Measurements from ENCODE around the gene TMX3.

TMX3 gene, protein sequence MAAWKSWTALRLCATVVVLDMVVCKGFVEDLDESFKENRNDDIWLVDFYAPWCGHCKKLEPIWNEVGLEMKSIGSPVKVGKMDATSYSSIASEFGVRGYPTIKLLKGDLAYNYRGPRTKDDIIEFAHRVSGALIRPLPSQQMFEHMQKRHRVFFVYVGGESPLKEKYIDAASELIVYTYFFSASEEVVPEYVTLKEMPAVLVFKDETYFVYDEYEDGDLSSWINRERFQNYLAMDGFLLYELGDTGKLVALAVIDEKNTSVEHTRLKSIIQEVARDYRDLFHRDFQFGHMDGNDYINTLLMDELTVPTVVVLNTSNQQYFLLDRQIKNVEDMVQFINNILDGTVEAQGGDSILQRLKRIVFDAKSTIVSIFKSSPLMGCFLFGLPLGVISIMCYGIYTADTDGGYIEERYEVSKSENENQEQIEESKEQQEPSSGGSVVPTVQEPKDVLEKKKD

DNA sequence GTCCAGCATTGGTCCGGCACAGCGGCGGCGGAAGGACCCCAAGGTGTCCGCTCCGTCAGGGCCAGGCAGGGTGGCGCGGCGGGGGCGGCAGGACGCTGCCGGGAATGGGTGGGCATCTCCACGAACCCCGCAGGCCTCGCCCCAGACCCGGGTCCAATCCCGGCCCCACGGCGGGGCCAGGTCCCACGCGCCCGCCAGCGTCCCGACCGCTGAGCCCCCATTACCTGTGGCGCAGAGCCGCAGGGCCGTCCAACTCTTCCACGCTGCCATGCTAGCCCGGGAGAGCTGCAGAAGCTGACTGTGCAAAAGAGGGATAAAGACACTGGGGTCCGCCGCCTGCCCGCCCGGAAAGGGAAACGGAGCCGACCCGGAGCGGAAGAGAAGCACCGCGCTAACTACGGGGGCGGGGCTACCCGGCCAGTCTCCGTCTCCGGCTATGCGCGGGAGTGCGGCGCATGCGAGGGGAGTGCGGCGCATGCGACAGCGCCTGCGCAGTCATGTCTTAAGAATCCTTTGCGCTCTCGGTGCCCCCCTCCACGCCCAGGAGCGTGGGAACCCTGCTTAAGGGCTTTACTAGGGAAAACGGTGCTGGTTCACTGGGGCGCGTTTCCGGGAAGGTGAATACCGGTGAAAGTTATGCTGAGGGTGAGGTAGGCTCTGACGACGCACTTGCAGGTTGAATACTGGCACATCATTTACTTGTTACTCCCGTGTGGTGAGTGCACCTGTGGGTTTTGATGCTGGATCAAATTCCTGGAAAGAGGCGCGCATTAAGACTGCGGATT, at the start of gene TMX3:
TMX3 (minus strand) TSS at position 397 of the 785 bp plus-strand sequence; CDS start at position 270, 127 bp downstream.
- peak; percentile 92 for DNase-seq

DNA sequence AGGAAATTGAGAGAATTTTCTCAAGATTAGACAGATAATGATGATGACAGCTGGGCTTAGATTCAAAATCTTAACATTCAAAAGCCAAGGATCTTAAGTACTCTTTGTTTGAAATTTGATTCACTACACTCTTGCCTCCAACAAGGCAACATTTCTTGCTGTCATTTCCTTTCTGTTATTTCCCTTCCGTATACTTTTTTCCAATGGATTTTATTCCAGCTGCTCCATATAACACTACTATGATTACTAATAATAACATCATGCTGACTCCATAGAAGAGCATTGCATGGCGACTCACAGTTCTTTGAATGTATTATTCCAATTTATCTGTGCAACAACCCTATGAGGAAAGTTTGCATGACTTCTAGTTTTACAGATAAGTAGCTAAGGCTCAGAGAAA, 49.1 kb upstream of the TMX3 start:
- DNase-seq, result no peak

DNA sequence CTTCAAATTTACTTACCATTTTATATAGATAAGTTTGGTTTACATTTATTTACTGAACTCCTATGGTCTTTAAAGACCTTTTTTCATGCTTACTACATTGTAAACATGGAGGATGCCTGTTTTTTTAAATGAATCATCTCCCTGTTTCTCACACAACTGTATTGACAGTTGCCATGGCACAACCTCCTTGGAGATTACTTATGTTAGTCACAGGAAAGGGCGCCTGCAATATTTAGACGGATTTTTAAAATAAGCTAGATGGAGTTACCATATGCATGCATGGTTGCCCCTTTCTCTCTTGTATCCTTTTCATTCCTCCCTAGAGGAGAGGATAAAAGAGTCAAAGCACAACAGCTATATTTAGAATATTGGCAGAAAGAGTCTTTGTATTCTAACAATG, 48.2 kb upstream of the TMX3 start:
- DNase-seq, result no peak

DNA sequence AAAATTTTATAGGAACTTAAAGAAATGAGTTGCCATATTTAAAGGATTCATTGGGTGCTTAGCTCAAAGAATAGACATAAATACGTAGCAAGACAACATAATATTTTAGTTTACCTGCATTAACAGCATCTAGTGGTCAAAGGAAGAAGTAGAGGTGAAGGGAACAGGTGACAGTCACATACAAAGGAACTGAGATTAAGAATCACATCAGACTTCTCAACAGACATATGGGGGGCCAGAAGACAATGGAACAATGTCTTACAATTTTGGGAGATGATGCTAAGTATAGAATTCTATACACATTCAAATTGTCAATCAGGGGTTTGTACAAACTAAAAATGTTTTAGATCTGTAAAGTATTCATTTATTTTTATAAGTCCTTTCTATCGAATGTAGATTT, 44.4 kb upstream of the TMX3 start:
- DNase-seq, result no peak

DNA sequence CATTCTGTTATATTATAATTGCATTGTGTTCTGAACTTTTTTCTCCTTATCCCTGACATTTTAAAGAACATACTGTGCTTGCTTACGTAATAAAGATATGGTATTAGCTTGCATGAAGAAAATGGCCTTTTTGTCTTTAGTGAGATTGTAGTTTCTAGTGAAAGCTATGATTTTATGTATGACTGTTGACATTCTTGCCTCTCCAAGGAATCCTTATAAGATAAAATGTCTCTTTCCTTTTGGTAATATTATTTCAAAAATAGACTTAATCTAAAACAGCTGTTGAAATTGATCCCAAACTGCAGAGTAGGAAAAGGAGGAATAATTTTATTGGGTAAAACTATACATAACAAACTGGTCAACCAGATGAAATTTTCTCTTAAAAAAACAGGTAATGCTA, 42.2 kb upstream of the TMX3 start:
- no peak for DNase-seq

DNA sequence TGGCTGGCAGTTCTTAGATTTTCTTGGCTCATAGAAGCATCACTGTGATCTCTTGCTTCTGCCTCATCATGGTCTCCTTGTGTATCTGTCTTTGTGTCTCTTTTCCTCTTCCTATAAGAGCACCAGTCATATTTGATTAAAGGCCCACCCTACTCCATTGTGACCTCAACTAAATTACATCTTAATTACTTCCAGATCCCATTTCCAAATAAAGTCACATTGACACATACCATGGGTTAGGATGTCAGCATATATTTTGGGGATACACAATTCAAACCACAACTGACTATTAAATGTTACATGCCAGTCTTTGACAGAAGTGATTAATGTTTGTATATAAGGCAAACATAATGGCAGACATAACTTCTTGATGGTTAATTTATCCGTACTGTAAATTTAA, 27.3 kb upstream of the TMX3 start:
- DNase-seq, result no peak

DNA sequence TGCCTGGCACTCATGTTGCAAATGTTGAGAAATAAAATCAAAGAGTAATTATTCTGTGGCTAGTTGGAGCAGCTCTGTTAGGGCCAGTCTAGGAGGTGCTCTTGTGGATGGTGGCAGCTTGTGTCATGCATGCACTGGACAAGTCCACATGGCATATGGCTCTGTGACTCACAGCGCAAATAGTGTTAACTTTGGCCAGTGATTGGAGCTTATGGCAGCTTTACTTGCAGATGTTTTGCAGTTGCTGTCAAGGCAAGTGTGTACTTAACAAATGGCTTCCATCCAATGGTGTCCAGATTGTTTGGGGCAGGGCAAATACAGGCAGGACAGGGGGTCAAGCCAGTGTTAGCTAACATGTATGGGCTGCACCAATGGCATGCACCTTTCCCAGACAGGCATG, 26.1 kb upstream of the TMX3 start:
- DNase-seq, result no peak

DNA sequence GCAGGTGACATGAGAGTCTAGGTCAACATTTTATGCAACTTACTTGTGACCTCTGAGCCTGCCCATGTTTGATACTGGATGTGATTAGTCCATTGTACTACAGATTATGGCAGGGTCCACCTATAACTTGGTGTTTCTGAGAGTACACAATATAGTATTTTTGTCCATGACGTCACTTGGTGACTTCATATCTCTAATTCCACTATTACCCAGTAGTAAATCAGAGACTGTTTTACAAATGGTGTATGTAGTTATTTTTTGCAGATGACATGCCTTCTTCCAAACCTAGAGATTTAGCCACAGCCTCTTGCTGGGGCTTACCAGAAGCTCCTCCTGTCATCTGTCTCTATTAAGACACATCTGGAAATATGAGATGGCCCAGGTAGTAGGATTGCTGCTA, 24.6 kb upstream of the TMX3 start:
- no peak for DNase-seq

DNA sequence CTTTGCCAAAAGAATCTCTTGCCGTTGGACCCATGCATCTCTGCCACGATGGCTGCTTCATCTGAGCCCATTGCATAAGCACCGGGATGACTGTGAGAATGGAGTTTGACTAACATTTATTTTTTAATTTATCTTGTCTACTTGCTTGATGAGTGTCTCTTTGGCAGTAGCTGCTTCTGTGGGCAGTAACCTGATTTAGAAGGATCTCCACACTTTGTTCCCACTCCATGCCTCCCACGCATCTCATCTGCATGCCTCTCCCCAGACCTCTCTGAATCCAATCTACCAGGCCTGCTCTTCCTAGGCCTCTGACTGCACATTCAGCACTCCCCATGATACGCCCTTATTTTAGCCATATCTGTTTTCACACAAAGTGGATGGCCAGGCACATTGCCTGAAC, 23.7 kb upstream of the TMX3 start:
- no peak for DNase-seq

DNA sequence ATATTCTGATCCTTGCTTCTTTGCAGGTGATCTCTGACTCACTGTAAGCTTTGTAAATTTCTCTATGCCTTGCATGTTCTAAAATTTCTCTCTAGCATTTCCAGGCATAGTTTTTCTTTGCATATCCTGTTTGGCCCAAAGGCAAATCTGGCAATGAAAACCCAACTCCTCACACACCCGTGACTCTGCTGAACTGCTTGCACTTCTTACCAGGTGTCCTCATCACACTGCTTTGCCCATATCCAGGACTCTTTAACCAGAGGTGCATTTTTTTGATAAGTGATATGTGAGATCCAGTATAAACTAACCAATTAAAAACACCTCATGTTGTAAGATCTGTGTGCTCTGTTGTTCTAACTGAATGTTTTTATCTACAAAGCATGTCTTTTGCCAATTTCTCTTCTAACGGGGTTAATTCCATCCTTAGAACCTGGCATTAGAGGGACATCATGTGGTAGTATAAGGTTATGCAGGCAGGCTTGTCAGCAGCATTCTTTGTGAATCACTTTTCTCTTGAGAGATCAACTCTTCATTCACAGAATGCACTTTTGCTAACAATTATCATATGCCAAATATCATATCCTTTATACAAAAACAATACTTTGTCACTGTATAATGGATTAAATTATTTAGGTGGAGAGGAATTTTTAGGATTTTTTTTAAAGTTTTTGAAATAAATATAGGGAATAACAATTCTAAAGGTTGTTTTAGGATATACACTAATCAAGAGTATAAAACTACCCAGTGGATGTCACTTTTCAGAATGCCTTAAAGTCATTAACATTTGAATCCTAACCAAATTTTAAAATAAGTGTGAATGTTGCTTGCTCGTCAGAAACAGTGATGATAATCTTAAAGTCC, 20.8 kb upstream of the TMX3 start:
- DNase-seq, result peak; percentile 41

DNA sequence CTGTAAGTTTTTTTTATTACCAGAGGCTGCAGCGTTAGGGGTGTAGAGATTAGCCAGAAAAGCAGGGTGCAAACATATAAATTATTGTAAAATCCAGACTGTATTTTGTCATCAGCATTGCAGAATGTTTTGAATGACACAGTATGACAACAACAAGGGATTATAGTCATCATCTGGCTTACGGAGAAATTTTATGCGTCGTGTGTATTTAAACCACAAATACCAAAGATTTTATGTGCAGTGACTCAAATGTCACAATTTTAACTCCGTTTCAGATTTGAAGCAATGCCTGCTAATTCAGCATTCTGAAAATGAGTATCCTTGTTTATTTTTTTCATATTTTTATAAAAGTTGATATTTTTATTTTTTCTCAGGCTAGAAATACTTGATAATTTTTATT, 19.4 kb upstream of the TMX3 start:
- no peak for DNase-seq

DNA sequence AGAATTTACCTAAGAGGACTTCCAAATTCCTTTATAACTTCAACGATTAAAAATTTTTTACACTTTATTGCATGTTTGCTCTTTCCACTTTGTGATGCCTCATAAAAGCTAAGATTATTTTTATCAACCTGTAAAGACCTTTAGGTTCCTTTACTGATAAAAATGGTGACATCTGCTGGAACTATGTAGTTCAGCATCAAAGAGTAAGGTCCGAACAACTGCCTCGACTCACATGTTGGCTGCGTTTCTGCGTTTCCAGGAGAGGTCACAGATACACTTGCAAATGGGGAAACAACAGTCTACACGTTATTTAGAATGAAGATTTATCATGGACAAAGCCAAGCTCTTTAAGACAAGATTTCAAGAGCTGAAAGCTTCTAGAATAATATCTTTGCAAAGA, 18.8 kb upstream of the TMX3 start:
- DNase-seq, result no peak

DNA sequence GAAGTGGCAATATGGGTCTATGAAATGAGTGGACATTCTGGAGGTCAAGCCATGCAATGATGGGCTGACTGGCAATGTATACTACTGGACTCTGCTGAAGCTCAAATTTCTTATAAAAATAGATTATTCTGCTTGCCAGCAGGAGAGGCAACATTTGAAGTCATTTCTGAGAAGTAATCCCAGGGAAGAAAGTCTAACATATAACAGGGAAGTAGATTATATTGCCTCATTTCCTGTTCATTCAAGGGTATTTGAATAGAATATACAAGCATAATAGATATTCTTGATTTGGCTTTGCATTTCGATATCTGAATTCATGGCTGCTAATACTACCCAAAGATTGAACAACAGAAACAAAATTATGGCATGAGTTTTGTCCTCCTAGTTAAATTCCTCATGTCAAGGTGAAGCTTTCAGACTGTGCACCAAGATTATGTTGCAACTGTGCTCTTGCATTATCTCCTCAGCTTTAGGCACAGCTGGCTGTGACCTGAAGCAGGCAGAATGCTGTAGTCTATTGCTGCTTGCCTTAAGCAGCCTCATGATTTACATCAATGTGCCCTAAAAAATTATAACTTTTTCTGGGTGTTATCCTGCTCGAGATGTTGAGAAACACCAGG, 13.3 kb upstream of the TMX3 start:
- DNase-seq, result no peak

DNA sequence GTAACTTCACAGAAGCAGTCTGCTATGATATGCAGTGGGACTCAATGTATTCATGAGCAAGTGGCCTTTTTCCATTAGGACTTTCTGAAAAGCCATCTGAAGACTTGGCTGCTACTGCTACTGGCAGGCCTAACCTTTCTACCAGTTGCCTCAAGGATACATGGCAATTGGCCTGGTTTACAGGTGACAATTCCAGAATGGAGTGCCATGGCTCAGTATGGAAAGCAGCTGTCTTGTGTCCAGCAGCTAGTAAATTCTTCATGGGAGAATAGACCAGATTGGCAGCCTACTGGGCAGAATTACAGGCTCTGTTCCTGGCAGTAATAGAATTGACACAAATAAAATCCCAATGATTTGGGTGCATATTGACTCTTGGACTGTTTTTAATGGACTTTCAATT, 12.6 kb upstream of the TMX3 start:
- DNase-seq, result no peak

DNA sequence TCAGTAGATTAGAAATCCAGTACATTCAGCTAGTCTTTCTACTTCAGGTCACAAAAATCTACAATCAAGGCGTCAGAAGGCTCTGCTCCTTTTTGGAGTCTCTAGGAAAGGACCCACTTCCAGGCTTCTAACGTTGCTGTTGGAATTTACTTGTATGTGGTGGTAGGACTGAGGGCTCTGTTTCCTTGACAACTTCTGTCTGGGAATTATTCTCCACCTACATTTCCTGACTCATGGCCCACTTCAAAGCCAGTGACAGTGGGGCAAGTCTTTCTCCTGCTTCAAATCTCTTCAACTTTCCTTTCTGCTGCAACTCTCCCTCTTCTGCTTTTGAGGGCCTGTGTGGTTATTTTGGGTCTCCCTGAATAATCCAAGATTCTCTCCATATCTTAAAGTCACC, 10.4 kb upstream of the TMX3 start:
- no peak for DNase-seq

DNA sequence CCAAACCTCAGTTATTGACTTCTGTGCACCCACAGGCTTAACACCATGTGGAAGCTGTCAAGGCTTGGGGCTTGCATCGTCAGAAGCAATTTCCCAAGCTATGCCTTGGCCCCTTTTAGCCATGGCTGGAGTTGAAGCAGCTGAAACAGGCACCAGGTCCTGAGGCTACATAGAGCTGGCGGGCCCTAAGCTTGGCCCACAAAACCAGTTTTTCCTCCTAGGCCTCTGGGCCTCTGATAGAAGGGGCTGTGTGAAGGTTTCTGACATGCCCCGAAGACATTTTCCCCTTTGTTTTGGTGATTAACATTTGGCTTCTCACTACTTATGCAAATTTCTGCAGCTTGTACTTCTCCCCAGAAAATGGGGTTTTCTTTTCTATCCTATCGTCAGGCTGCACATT, 9.1 kb upstream of the TMX3 start:
- DNase-seq, result no peak

DNA sequence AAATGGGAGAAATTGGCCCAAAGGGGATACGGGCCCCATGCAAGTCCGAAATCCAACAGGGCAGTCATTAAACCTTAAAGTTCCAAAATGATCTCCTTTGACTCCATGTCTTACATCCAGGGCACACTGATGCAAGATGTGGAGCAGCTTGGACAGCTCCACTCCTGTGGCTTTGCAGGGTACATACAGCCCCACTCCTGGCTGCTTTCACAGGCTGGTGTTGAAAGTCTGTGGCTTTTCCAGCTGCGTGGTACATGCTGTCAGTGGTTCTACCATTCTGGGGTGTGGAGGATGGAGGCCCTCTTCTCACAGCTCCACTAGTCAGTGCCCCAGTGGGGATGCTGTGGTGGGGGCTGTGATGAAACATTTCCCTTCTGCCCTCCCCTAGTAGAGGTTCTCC, 8.6 kb upstream of the TMX3 start:
- no peak for DNase-seq

DNA sequence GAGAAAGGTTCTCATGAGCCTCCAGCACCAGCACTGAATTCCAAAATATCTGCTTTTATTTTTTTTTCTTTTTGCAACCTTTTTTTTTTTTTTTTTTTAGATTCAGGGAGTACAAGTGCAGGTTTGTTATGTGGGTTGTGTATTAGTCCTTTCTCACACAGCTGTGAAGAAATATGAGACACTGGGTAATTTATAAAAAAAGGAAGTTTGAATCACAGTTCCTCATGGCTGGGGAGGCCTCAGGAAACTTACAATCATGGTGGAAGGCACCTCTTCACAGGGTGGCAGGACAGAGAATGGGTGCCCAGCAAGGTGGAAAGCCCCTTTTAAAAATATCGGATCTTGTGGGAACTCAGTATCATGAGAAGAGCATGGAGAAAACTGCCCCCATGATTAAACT, 7.9 kb upstream of the TMX3 start:
- DNase-seq, result no peak

DNA sequence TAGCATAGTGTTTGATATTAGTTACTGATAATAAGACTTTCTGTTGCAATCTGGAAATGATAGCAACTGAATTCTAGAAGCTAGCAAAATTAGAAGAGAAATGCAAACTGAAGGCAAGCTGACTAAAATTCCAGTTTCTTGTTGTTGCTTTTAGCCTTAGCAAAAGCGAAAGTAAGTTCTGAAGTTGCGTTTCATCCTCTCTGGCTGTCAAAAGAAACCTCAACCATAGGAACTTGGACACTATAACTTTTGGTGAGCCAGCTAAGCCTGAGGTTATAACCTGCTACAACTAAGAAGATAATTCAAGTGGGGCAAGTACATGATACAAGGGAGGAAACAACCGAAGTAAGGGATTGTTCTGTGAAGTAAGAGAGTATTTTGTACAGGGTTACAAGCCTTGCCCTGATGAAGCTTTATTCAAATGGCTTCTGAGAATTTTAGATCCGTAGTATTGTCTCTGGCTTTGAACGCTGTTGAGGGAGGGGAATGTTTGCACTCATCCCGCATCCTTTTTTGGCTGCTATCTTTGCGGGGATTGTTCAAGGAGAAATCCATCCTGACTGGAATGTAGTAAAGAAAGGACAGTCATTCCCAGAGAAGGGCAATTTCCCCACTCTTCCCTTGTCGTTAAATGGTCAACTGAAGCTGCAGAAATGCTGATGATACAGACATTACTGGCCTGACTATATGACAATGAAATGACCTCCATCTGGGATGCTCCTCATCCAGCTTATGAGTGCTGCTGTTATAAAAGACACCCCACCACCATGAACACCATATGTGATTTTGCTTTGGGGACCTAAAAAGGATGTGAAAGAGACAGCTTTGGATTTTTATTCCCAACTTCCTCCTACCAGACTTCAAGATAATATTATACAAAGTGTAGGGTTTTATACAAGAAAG, 7.0 kb upstream of the TMX3 start:
- DNase-seq, result peak; percentile 33

DNA sequence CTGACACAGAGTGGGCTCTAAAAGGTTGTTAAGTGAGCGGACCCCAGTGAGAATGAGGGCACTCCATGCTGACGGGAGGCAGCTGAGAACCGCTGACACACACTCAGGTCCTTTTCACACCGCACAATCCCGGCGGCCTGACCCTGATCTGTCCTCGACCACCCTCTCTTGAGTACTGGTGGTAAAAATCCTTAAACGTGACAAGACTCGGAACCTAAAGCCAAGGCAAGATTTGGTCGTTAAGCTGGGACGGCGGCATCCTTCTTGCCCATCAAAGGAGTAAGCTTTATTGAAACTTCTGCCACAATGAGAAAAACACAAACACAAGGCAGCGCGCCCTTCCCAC, 569 bp downstream of the TMX3 start:
- DNase-seq, result peak; percentile 15

DNA sequence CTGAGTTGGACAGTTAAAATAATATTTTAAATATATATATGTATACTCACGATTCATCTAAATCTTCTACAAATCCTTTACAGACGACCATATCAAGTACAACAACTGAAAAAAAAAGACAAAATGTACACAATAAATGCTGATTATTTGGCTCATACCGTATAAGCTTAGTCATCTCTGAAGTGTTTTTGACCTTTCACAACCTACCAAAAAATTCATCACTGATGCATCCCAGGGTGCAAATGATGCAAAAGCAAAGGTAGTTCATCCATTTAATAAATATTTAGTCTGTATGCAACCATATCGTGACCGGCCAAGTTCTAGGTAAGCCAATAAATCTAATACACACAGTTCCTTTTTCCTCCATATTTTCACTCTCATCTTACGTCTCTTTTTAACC, 1.1 kb downstream of the TMX3 start:
- no peak for DNase-seq

DNA sequence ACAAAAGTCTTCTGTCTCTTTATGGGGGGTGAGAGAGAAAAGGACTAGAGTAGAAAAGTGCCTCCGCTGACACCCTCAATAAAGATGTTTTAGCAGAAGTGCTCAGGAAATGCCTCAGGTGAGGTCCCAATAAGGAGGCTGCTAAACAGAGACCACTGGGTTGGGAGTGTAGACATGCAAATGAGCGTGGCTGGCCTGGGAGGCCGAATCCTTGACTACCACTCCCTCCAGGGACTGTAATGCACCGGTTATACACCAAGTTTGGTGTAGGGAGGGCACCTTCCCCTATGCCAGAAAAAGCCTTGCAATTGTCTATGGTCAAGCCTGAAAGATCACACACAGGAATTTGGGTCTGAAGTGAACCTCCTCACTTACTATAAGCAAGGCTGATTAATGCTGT, 1.8 kb downstream of the TMX3 start:
- DNase-seq, result no peak

Data from CD4-positive, alpha-beta T cell treated with Interleukin-12 subunit alpha and Interleukin-12 subunit beta, for 1 hour (primary cell).